ENCODE results near the gene ZNF500. TPM values are rescaled to one million over a fixed set of nuclear protein-coding genes. Genes with fewer than 3 reads are reported as not detected.

Gene ZNF500
- 10 to 100 TPM; 10.9 to 12.8 TPM for total RNA-seq

- peak within 1 kb of the TSS; percentile 90 for H3K4me3 Mint-ChIP-seq
- ATAC-seq (peak; percentile 74), DNase-seq (peak; percentile 97)
- H3K27me3 Mint-ChIP-seq, result no peaks in the 10 kb centered on the region
- intact Hi-C loops (cut with micrococcal nuclease), result loop anchor here (10.0 kb wide), 1 partner anchor 78 kb away; the partner anchor contains the start of genes GLYR1 and UBN1
- TF ChIP-seq CTCF (IDR thresholded peaks at IDR 0.05), result no peak
- H3K27ac Mint-ChIP-seq, result peak within 1 kb of the TSS; percentile 96
- H3K4me1 Mint-ChIP-seq (ENCODE audit: low read depth), result peaks cover 30% of the 10 kb centered on the region
- H3K9me3 Mint-ChIP-seq, result no peaks in the 10 kb centered on the region
- POLR2A ChIA-PET, result interaction anchor here (0.9 to 2.3 kb wide), 5 partner anchors 11 to 80 kb away, joined by 3 to 11 read pairs (median 3); partner anchors contain the start of genes ANKS3, DNAAF8, GLYR1 and UBN1
- peaks cover 2% of the 10 kb centered on the region for H3K36me3 Mint-ChIP-seq (ENCODE audit: low read depth)
- CTCF ChIA-PET, result interaction anchor here (0.6 to 0.9 kb wide), 2 partner anchors 92 to 143 kb away, joined by 3 read pairs; partner anchors contain the start of gene MGRN1
Observed at GRCh38 chr16:4766875-4767628, at the start of gene ZNF500. TSS of gene ZNF500 (minus strand) at chr16:4767162. CDS start at chr16:4765978, 1,184 bp downstream.

GRCh38 chr16:4814542-4815173, 47.7 kb upstream of the ZNF500 start:
- ChIA-PET POLR2A (no interaction called here), CTCF (no interaction called here)
- H3K9me3 Mint-ChIP-seq, result no peaks in the 10 kb centered on the region
- DNase-seq, result no peak
- H3K27ac Mint-ChIP-seq, result no peak overlapping the region
- intact Hi-C loops (cut with micrococcal nuclease), result no loop called here
- no peak for TF ChIP-seq CTCF (IDR thresholded peaks at IDR 0.05)
- H3K27me3 Mint-ChIP-seq, result no peaks in the 10 kb centered on the region
- no peak for ATAC-seq
- H3K4me1 Mint-ChIP-seq (ENCODE audit: low read depth), result no peaks in the 10 kb centered on the region
- peaks cover 43% of the 10 kb centered on the region for H3K36me3 Mint-ChIP-seq (ENCODE audit: low read depth)
- H3K4me3 Mint-ChIP-seq, result no peak overlapping the region

- ATAC-seq, result no peak
- no peaks in the 10 kb centered on the region for H3K9me3 Mint-ChIP-seq
- peaks cover 43% of the 10 kb centered on the region for H3K36me3 Mint-ChIP-seq (ENCODE audit: low read depth)
- no peak for TF ChIP-seq CTCF (IDR thresholded peaks at IDR 0.05)
- H3K4me1 Mint-ChIP-seq (ENCODE audit: low read depth), result no peaks in the 10 kb centered on the region
- DNase-seq, result no peak
- no peak overlapping the region for H3K27ac Mint-ChIP-seq
- intact Hi-C loops (cut with micrococcal nuclease), result no loop called here
- CTCF ChIA-PET, result no interaction called here
- POLR2A ChIA-PET, result no interaction called here
- no peaks in the 10 kb centered on the region for H3K27me3 Mint-ChIP-seq
- H3K4me3 Mint-ChIP-seq, result no peak overlapping the region
Observed at GRCh38 chr16:4814046-4814445, 47.1 kb upstream of the ZNF500 start.

- no peak overlapping the region for H3K4me3 Mint-ChIP-seq
- H3K27ac Mint-ChIP-seq, result no peak overlapping the region
- intact Hi-C loops (cut with micrococcal nuclease), result no loop called here
- ATAC-seq (no peak), DNase-seq (no peak)
- H3K27me3 Mint-ChIP-seq, result no peaks in the 10 kb centered on the region
- H3K9me3 Mint-ChIP-seq, result no peaks in the 10 kb centered on the region
- H3K4me1 Mint-ChIP-seq (ENCODE audit: low read depth), result no peaks in the 10 kb centered on the region
- CTCF ChIA-PET, result no interaction called here
- no peak for TF ChIP-seq CTCF (IDR thresholded peaks at IDR 0.05)
- POLR2A ChIA-PET, result no interaction called here
- peaks cover 42% of the 10 kb centered on the region for H3K36me3 Mint-ChIP-seq (ENCODE audit: low read depth)
Observed at GRCh38 chr16:4813251-4814003, 46.5 kb upstream of the ZNF500 start.

All from activated CD8-positive, alpha-beta T cell treated with anti-CD3 and anti-CD28 coated beads for 36 hours (primary cell).